Measurements from ENCODE around the gene HES4. TPM values are rescaled to one million over a fixed set of nuclear protein-coding genes. Genes with fewer than 3 reads are reported as not detected.

The HES4 gene
- polyA plus RNA-seq, 1 donor (not counting 4 experiments of a cell fraction or from before 2014, with no cell fraction given), result 3.0 TPM

DNA sequence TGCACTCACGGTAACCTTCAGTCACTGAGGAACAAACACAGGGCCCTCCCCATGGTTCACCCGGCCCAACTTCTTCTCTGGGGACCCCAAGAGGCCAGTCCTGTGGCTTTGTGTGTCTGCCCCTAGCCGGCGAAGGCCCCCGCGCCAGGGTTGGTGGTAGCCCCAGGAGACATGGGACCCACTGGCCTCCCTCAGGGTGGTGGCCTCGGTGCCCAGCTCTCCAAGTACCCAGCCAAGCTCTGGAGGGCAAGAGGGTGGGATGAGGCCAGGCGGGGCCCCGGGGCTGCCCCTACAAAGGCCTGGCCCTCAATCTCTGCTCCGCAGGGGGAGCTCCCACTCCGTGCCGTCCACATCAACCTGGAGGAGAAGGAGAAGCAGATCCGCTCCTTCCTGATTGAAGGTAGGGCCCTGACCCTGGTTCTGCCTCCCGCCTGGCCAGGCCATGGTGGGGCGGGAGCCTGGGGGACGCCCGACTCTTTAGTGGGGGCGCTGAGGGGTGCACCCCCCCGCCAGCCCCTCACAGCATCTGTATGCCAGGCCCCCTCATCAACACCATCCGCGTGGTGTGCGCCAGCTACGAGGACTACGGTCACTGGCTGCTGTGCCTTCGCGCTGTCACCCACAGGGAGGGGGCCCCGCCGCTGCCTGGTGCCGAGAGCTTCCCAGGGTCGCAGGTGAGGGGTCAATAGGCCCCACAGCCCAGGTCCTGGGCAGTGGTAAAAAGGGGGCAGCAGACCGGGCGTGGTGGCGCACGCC is 28.0 kb downstream of the HES4 start:
- Histone ChIP-seq H4K20me1 (ENCODE audit: control insufficient read depth, extremely low read depth, insufficient read depth, low read length) (no peaks in the 10 kb centered on the region), H2AFZ (ENCODE audit: control insufficient read depth, low read length) (no peak overlapping the region), H3K79me2 (ENCODE audit: control insufficient read depth, insufficient read depth, low read length) (no peaks in the 10 kb centered on the region), H3K36me3 (ENCODE audit: control insufficient read depth in 2 of 2, extremely low read depth in 1 of 2, insufficient read depth in 2 of 2, low read length in 2 of 2) (peaks cover 0 to 3% of the 10 kb centered on the region in 2 experiments), H3K4me1 (ENCODE audit: control insufficient read depth, extremely low read depth, insufficient read depth, low read length) (peaks cover 14% of the 10 kb centered on the region), H3K4me3 (ENCODE audit: control insufficient read depth in 2 of 3, extremely low read depth in 1 of 3, insufficient read depth in 2 of 3, low read depth in 1 of 3, low read length in 3 of 3) (no peak overlapping the region), H3K27ac (ENCODE audit: control insufficient read depth, insufficient read depth, low read length) (no peak overlapping the region), H3K9me1 (ENCODE audit: control insufficient read depth, extremely low read depth, insufficient read depth, low read length) (no peaks in the 10 kb centered on the region), H3K9ac (ENCODE audit: control insufficient read depth, extremely low read depth, insufficient read depth, low read length) (no peak overlapping the region), H3K9me3 (ENCODE audit: control insufficient read depth, low read depth, low read length) (no peaks in the 10 kb centered on the region), H3K27me3 (ENCODE audit: control insufficient read depth, extremely low read depth, insufficient read depth, low read length) (no peaks in the 10 kb centered on the region), H3K4me2 (ENCODE audit: control insufficient read depth, extremely low read depth, insufficient read depth, low read depth, low read length) (no peak overlapping the region)
- no peak for FAIRE-seq
- TF ChIP-seq, protein P1, sequence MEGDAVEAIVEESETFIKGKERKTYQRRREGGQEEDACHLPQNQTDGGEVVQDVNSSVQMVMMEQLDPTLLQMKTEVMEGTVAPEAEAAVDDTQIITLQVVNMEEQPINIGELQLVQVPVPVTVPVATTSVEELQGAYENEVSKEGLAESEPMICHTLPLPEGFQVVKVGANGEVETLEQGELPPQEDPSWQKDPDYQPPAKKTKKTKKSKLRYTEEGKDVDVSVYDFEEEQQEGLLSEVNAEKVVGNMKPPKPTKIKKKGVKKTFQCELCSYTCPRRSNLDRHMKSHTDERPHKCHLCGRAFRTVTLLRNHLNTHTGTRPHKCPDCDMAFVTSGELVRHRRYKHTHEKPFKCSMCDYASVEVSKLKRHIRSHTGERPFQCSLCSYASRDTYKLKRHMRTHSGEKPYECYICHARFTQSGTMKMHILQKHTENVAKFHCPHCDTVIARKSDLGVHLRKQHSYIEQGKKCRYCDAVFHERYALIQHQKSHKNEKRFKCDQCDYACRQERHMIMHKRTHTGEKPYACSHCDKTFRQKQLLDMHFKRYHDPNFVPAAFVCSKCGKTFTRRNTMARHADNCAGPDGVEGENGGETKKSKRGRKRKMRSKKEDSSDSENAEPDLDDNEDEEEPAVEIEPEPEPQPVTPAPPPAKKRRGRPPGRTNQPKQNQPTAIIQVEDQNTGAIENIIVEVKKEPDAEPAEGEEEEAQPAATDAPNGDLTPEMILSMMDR (optimal IDR thresholded peaks at IDR 0.05 in 1 of 3, IDR thresholded peaks at IDR 0.05 in 1 of 3, conservative IDR thresholded peaks at IDR 0.05 in 1 of 3; ENCODE audit: extremely low read depth in 1 of 3, insufficient read depth in 2 of 3, low read length in 3 of 3), result no peak
- TF ChIP-seq EZH2 (IDR thresholded peaks at IDR 0.05; ENCODE audit: low read length), result no peak
- no peak for DNase-seq (ENCODE audit: low read depth, low spot score)
- dilution Hi-C loops (cut with MboI; ENCODE audit: extremely low pct_ligation_motif_present, low sequenced_read_pairs), result no loop called here

DNA sequence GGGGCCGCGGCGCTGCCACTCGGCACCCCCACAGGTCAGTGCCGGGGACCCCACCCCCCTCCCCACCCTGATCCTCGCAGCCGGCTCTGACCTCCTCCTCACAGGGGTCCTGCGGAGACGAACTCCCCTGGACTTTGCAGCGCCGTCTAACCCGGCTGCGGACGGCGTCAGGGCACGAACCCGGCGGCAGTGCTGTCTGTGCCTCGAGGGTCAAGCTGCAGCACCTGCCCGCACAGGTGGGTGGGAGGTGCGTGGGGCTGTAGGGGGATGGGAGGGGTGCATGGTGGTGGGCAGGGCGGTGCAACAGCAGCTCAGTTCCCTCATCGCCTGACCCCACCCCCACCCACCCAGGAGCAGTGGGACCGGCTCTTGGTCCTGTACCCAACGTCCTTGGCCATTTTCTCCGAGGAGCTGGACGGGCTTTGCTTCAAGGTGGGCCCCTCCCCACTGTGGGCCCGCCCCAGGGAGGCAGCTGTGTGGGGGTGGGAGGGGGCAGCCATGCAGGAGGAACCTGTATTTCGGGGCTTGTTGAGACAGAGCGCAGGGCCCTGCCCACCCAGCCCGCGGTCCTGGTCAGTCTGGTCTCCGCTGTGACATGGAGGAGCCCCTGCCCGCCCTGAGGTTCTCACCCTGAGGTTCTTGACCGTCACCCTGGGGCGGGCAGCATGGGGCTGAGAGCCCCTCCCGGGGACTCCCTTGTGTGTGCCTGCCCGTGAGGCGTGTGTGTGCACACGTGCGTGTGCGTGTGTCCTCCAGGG is 28.7 kb downstream of the HES4 start:
- no peaks in the 10 kb centered on the region for H3K27me3 ChIP-seq (ENCODE audit: control insufficient read depth, extremely low read depth, insufficient read depth, low read length)
- H3K27ac ChIP-seq (ENCODE audit: control insufficient read depth, insufficient read depth, low read length), result no peak overlapping the region
- H3K4me1 ChIP-seq (ENCODE audit: control insufficient read depth, extremely low read depth, insufficient read depth, low read length), result peaks cover 12% of the 10 kb centered on the region
- H4K20me1 ChIP-seq (ENCODE audit: control insufficient read depth, extremely low read depth, insufficient read depth, low read length), result no peaks in the 10 kb centered on the region
- TF ChIP-seq, protein P1 (optimal IDR thresholded peaks at IDR 0.05 in 1 of 3, IDR thresholded peaks at IDR 0.05 in 1 of 3, conservative IDR thresholded peaks at IDR 0.05 in 1 of 3; ENCODE audit: extremely low read depth in 1 of 3, insufficient read depth in 2 of 3, low read length in 3 of 3), result no peak
- TF ChIP-seq EZH2 (IDR thresholded peaks at IDR 0.05; ENCODE audit: low read length), result no peak
- H3K79me2 ChIP-seq (ENCODE audit: control insufficient read depth, insufficient read depth, low read length), result no peaks in the 10 kb centered on the region
- H2AFZ ChIP-seq (ENCODE audit: control insufficient read depth, low read length), result no peak overlapping the region
- H3K36me3 ChIP-seq (ENCODE audit: control insufficient read depth in 2 of 2, extremely low read depth in 1 of 2, insufficient read depth in 2 of 2, low read length in 2 of 2), result peaks cover 0 to 3% of the 10 kb centered on the region in 2 experiments
- FAIRE-seq (no peak), DNase-seq (ENCODE audit: low read depth, low spot score) (no peak)
- no peaks in the 10 kb centered on the region for H3K9me3 ChIP-seq (ENCODE audit: control insufficient read depth, low read depth, low read length)
- H3K4me2 ChIP-seq (ENCODE audit: control insufficient read depth, extremely low read depth, insufficient read depth, low read depth, low read length), result no peak overlapping the region
- no peak overlapping the region for H3K9ac ChIP-seq (ENCODE audit: control insufficient read depth, extremely low read depth, insufficient read depth, low read length)
- no peak overlapping the region for H3K4me3 ChIP-seq (ENCODE audit: control insufficient read depth in 2 of 3, extremely low read depth in 1 of 3, insufficient read depth in 2 of 3, low read depth in 1 of 3, low read length in 3 of 3)
- dilution Hi-C loops (cut with MboI; ENCODE audit: extremely low pct_ligation_motif_present, low sequenced_read_pairs), result no loop called here
- H3K9me1 ChIP-seq (ENCODE audit: control insufficient read depth, extremely low read depth, insufficient read depth, low read length), result no peaks in the 10 kb centered on the region
